Thyroid gland (tissue), 4 donors: ENCODE results near the gene ADD1. TPM values are rescaled to one million over a fixed set of nuclear protein-coding genes. Genes with fewer than 3 reads are reported as not detected.

ENCODE experiments used
- DNase-seq, 2 donors: peaks; one replicate each; pipeline ENCODE4 v3.0.0-alpha.2; 2019
- H3K27ac ChIP-seq, 3 donors: fragments of 200-600 bp; sonication (generic); 1 replicate in 2 of 3; 2 replicates in 1 of 3; pipeline ENCODE4 v1.5.1; 2016 to 2019; ENCODE audit warnings: mild to moderate bottlenecking in 1 of 3, moderate library complexity in 1 of 3
- H3K27me3 ChIP-seq: fragments of 200-600 bp; sonication (generic); one replicate; pipeline ENCODE4 v1.5.1; 2019
- H3K36me3 ChIP-seq, 2 donors: fragments of 200-600 bp; sonication (generic); one replicate each; pipeline ENCODE4 v1.5.1; 2016 to 2019
- H3K4me1 ChIP-seq, 2 donors: fragments of 200-600 bp; sonication (generic); one replicate each; pipeline ENCODE4 v1.5.1; 2017 to 2019
- H3K4me3 ChIP-seq, 3 donors: fragments of 200-600 bp; sonication (generic); replicated peaks in 1 of 3; 1 replicate in 2 of 3; 2 replicates in 1 of 3; pipeline ENCODE4 v1.5.1; 2016; ENCODE audit warnings: mild to moderate bottlenecking in 1 of 3
- H3K9me3 ChIP-seq: fragments of 200-600 bp; sonication (generic); one replicate; pipeline ENCODE4 v1.5.1; 2017
- POLR2A ChIP-seq, 2 donors: fragments of 450-650 bp; IDR thresholded peaks; one replicate each; pipeline ENCODE4 v1.6.1; 2017; ENCODE audit warnings: antibody characterized with exemption in 2 of 2, mild to moderate bottlenecking in 2 of 2, moderate library complexity in 1 of 2
- WGBS, 2 donors: methylation state at CpG; one replicate each; pipeline ENCODE4 v1.1.5; 2017; 5-methylcytosine and 5-hydroxymethylcytosine counted together
- intact Hi-C: fragments of 100-400 bp; cut with DNase I; formaldehyde crosslinking; loops from one replicate; pipeline ENCODE4 v1.15.1; 2023
- total RNA-seq, 4 donors: library from RNA; depleted of rRNA; stranded (reverse); fragments of >200 nt; gene quantifications; one replicate each; pipeline ENCODE4 v1.2.3, GENCODE V29; 2016
- TF ChIP-seq, protein P1 (sequence below), 6 experiments: fragments of 200-600 bp in 3 of 6; fragments of 450-650 bp in 3 of 6; sonication (generic) in 3 of 6; IDR thresholded peaks; one replicate each; pipeline ENCODE4 v1.5.1; 2016 to 2019; ENCODE audit warnings: antibody characterized with exemption in 6 of 6, mild to moderate bottlenecking in 2 of 6, inconsistent platforms in 1 of 6, moderate library complexity in 1 of 6

Gene ADD1
- total RNA-seq, 4 donors from 2014 or later: 190 to 222 (median 194) TPM

DNA sequence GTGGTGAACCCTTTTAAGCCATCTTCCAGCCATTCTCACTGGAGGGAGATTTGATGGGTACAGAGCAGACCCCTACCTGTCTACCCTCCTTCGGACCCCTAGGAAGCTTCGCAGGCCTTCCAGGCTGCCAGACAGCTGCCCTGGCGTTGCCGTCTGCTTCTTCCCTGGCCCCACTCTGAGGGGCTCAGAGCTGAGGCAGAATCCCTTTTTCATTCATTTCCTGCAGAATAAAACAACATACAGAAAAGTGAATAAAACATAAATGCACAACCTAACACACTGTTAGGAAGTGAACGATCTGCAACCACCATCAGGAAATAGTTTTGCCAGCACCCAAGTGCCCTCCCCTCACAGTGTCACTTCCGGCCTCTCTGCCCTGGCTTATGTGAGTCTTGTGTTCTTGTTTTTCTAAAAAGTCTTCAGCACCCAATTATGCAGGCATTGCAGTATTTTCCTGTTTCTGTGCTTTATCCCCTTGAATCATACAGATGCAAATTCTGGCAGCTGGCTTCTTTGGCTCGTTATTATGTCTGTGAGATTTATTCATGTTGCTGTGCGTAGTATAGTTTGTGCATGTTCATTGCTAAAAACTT, 5.6 kb upstream of the ADD1 start:
- WGBS, 2 donors: 42 to 56% methylated on average over 8 of the region's 8 CpGs
- peak overlapping the region in 2 of 3 donors; percentile 12 to 58 for H3K27ac ChIP-seq
- intact Hi-C loops: no loop called here
- no peaks in the 10 kb centered on the region for H3K27me3 ChIP-seq
- H3K9me3 ChIP-seq: no peaks in the 10 kb centered on the region
- TF ChIP-seq, protein P1, sequence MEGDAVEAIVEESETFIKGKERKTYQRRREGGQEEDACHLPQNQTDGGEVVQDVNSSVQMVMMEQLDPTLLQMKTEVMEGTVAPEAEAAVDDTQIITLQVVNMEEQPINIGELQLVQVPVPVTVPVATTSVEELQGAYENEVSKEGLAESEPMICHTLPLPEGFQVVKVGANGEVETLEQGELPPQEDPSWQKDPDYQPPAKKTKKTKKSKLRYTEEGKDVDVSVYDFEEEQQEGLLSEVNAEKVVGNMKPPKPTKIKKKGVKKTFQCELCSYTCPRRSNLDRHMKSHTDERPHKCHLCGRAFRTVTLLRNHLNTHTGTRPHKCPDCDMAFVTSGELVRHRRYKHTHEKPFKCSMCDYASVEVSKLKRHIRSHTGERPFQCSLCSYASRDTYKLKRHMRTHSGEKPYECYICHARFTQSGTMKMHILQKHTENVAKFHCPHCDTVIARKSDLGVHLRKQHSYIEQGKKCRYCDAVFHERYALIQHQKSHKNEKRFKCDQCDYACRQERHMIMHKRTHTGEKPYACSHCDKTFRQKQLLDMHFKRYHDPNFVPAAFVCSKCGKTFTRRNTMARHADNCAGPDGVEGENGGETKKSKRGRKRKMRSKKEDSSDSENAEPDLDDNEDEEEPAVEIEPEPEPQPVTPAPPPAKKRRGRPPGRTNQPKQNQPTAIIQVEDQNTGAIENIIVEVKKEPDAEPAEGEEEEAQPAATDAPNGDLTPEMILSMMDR (IDR thresholded peaks at IDR 0.05): no peak
- no peak for TF ChIP-seq POLR2A (IDR thresholded peaks at IDR 0.05)
- peak in 1 of 2 donors; percentile 24 for DNase-seq
- H3K4me3 ChIP-seq: no peak overlapping the region
- peaks cover 0 to 7% of the 10 kb centered on the region in 2 donors for H3K36me3 ChIP-seq
- peaks cover 3 to 22% of the 10 kb centered on the region in 2 donors for H3K4me1 ChIP-seq

DNA sequence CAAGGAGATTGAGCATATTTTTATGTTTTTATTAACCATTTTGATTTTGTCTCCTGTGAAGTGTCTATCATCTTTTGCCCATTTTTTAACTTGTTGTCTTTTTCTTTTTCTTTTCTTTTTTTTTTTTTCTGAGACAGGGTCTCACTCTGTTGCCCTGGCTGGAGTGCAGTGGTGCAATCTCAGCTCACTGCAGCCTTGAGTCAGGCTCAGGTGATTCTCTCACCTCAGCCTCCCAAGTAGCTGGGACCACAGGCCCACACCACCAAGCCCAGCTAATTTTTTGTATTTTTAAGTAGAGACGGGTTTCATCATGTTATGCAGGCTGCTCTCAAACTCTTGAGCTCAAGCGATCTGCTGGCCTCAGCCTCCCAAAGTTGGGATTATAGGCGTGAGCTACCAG, 4.6 kb upstream of the ADD1 start:
- no peaks in the 10 kb centered on the region for H3K36me3 ChIP-seq
- H3K4me3 ChIP-seq: no peak overlapping the region
- H3K27ac ChIP-seq: no peak overlapping the region
- TF ChIP-seq POLR2A (IDR thresholded peaks at IDR 0.05): no peak
- TF ChIP-seq, protein P1 (IDR thresholded peaks at IDR 0.05): no peak
- H3K9me3 ChIP-seq: no peaks in the 10 kb centered on the region
- no peak for DNase-seq
- H3K4me1 ChIP-seq: peaks cover 4 to 22% of the 10 kb centered on the region in 2 donors
- no peaks in the 10 kb centered on the region for H3K27me3 ChIP-seq
- intact Hi-C loops: no loop called here
- WGBS, 2 donors: 92 to 94% methylated on average over 3 of the region's 3 CpGs

DNA sequence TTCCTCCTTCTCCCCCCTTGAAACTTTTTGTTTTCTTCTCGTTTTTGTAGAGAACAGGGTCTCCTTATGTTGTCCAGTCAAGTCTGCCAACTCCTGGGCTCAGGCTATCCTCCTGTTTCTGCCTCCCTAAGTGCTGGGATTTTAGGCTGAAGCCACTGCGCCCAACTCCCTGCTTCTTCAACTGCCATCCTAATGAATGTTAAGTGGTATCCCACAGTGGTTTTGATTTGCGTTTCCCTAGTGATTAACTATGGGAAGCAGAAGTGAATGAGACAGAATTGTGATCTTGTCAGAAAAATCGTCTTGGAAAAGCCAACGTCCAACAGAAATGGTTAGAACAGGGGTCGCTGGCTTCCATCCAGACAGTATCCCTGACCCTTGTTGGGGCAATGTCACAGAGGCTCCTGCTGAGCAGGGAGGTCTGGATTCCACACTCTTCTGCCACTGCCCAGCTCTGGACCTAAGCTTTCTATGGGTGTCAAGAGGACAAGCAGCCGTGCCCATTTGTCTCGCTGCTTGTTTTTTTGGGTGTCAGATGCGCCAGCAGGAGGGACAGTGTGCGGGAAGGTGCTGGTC, 869 bp upstream of the ADD1 start:
- 21 to 30% methylated on average over 6 to 10 of the region's 10 CpGs for WGBS, 2 donors
- no peaks in the 10 kb centered on the region for H3K36me3 ChIP-seq
- H3K4me1 ChIP-seq: peaks cover 18 to 31% of the 10 kb centered on the region in 2 donors
- H3K27ac ChIP-seq: peak overlapping the region; percentile 79 to 87 (median 84)
- no peak for TF ChIP-seq POLR2A (IDR thresholded peaks at IDR 0.05)
- TF ChIP-seq, protein P1 (IDR thresholded peaks at IDR 0.05): no peak
- H3K4me3 ChIP-seq: peak overlapping the region; percentile 30 to 93 (median 73)
- H3K9me3 ChIP-seq: no peaks in the 10 kb centered on the region
- intact Hi-C loops: loop anchor here (5.0 kb wide), 1 partner anchor 90 kb away; no protein-coding TSS in a partner anchor
- DNase-seq: no peak
- no peaks in the 10 kb centered on the region for H3K27me3 ChIP-seq

DNA sequence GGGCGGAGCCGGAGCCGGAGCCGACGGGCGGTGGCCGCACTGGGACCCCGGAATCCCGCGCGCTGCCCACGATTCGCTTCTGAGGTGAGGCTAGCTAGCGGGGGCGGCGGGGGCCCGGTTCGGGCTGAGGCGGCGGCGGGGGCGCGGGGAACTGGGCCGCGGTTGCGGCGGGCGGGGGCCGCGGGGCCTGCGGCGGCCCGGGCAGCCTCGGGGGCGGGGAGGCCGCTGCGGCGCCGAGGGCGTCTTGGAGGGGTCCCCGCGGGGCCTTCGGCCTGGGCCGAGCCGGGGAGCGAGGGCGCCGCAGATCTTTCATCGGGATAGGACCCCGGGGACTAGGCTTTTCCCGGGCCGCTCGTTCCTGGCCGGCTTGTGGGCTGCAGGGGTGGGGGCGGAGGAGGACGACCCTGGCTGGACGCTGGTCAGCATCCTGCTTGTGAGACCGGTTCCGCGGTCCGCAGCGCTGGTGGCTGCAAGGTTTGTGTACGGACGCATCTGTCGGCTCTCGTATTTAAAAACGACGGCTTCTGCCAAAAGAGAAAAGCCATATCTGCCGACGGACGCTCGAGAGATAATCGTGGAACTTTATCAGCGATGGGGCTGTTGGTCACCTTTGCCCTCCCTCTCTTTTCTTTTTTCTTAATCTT, 419 bp downstream of the ADD1 start:
- Histone ChIP-seq H3K9me3 (no peaks in the 10 kb centered on the region), H3K27me3 (no peaks in the 10 kb centered on the region), H3K36me3 (no peaks in the 10 kb centered on the region), H3K4me3 (peak overlapping the region; percentile 30 to 76 (median 73)), H3K27ac (peak overlapping the region; percentile 79 to 87 (median 84)), H3K4me1 (peaks cover 26 to 35% of the 10 kb centered on the region in 2 donors)
- TF ChIP-seq, protein P1 (IDR thresholded peaks at IDR 0.05): no peak
- no peak for TF ChIP-seq POLR2A (IDR thresholded peaks at IDR 0.05)
- intact Hi-C loops: loop anchor here (5.0 kb wide), 1 partner anchor 88 kb away; no protein-coding TSS in a partner anchor
- WGBS, 2 donors: 0% methylated on average over 24 to 48 of the region's 74 CpGs
- peak; percentile 66 to 76 for DNase-seq

DNA sequence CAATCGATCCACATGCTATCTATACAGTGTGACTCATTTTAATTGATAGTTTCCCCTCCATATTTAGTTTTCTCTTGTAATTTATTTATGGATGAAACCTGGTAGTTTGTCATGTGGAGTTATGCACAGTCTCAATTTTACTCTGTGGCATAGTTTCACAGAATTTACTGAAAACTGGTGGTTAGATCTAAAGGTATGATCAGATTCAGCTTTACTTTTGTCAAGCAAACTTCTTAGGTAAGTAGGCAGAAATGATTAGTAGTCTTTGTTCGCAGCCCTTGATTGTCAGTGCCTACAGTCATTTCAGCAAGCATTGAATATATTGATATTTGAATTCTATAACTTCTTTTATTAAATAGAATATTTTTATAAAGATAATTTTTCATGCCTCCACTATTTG, 2.5 kb downstream of the ADD1 start:
- Histone ChIP-seq H3K36me3 (no peaks in the 10 kb centered on the region), H3K27ac (no peak overlapping the region), H3K4me1 (peaks cover 33 to 37% of the 10 kb centered on the region in 2 donors), H3K27me3 (no peaks in the 10 kb centered on the region), H3K4me3 (no peak overlapping the region), H3K9me3 (no peaks in the 10 kb centered on the region)
- WGBS, 2 donors: 88 to 91% methylated on average over 2 of the region's 2 CpGs
- DNase-seq: no peak
- intact Hi-C loops: no loop called here
- TF ChIP-seq, protein P1 (IDR thresholded peaks at IDR 0.05): no peak
- no peak for TF ChIP-seq POLR2A (IDR thresholded peaks at IDR 0.05)
